Hepatocyte (in vitro differentiated cells): Measurements from ENCODE around the gene CCL17. TPM values are rescaled to one million over a fixed set of nuclear protein-coding genes. Genes with fewer than 3 reads are reported as not detected.

Experiments used
- DNase-seq: peaks from one replicate; pipeline ENCODE4 v3.0.0-alpha.2; 2016; ENCODE audit warnings: low spot score
- H2AFZ ChIP-seq: fragments of 200-600 bp; sonication (generic); 2 replicates; pipeline ENCODE4 v1.6.0; 2016; ENCODE audit warnings: antibody characterized with exemption, mild to moderate bottlenecking
- H3K27ac ChIP-seq: fragments of 200-600 bp; sonication (generic); 2 replicates; pipeline ENCODE4 v1.5.1; 2016; ENCODE audit warnings: mild to moderate bottlenecking
- H3K27me3 ChIP-seq: fragments of 200-600 bp; sonication (generic); 2 replicates; pipeline ENCODE4 v1.6.1; 2016
- H3K36me3 ChIP-seq: fragments of 200-600 bp; sonication (generic); replicated peaks from 2 replicates; pipeline ENCODE4 v1.5.1; 2016; ENCODE audit warnings: low read depth; ENCODE audit not compliant: insufficient read depth
- H3K4me1 ChIP-seq: fragments of 200-600 bp; sonication (generic); 2 replicates; pipeline ENCODE4 v1.5.1; 2016; ENCODE audit warnings: mild to moderate bottlenecking, moderate library complexity; ENCODE audit not compliant: insufficient read depth
- H3K4me2 ChIP-seq: fragments of 200-600 bp; sonication (generic); 2 replicates; pipeline ENCODE4 v1.6.0; 2016
- H3K4me3 ChIP-seq: fragments of 200-600 bp; sonication (generic); 2 replicates; pipeline ENCODE4 v1.5.1; 2016; ENCODE audit warnings: mild to moderate bottlenecking
- H3K79me2 ChIP-seq: fragments of 200-600 bp; sonication (generic); 2 replicates; pipeline ENCODE4 v1.6.0; 2017; ENCODE audit warnings: mild to moderate bottlenecking
- H3K9me2 ChIP-seq: fragments of 200-600 bp; sonication (generic); replicated peaks from 2 replicates; pipeline ENCODE4 v1.6.0; 2017; ENCODE audit warnings: mild to moderate bottlenecking; ENCODE audit not compliant: insufficient read depth
- H3K9me3 ChIP-seq: fragments of 200-600 bp; sonication (generic); 2 replicates; pipeline ENCODE4 v1.5.1; 2016; ENCODE audit warnings: low read depth, mild to moderate bottlenecking
- H4K20me1 ChIP-seq: fragments of 200-600 bp; sonication (generic); 2 replicates; pipeline ENCODE4 v1.6.0; 2016; ENCODE audit warnings: mild to moderate bottlenecking; ENCODE audit not compliant: insufficient read depth, poor library complexity, severe bottlenecking
- EZH2 ChIP-seq: fragments of 200-600 bp; sonication (generic); IDR thresholded peaks from 2 replicates; pipeline ENCODE4 v1.6.1; 2016; ENCODE audit warnings: antibody characterized with exemption, mild to moderate bottlenecking, borderline replicate concordance
- EZH2phosphoT487 ChIP-seq: fragments of 200-600 bp; sonication (generic); IDR thresholded peaks from one replicate; pipeline ENCODE4 v1.6.1; 2018; ENCODE audit warnings: antibody characterized with exemption, mild to moderate bottlenecking, low read depth, moderate library complexity; ENCODE audit not compliant: unreplicated experiment, severe bottlenecking
- whole genome bisulfite sequencing: methylation state at CpG from one replicate; pipeline ENCODE4 v1.1.6; 2016; ENCODE audit warnings: low lambda C conversion rate; ENCODE audit errors: missing lambda C conversion rate; 5-methylcytosine and 5-hydroxymethylcytosine counted together
- polyA plus RNA-seq: library from polyadenylated mRNA; unstranded; fragments of >200 nt; fragmentation: Nextera tagmentation; extraction: Ambion mirVana; gene quantifications from 2 replicates; pipeline ENCODE4 v1.2.1, GENCODE V29; 2016
- total RNA-seq: library from RNA; depleted of rRNA; stranded (reverse); fragments of >200 nt; gene quantifications from 2 replicates; pipeline ENCODE4 v1.2.3, GENCODE V29; 2014
- TF ChIP-seq, protein P1 (sequence below): fragments of 200-600 bp; sonication (generic); IDR thresholded peaks from 2 replicates; pipeline ENCODE4 v1.5.1; 2016; ENCODE audit warnings: antibody characterized with exemption, mild to moderate bottlenecking; ENCODE audit not compliant: poor library complexity

The CCL17 gene
- total and polyA plus RNA-seq, 2 experiments from 2014 or later = not detected

DNA sequence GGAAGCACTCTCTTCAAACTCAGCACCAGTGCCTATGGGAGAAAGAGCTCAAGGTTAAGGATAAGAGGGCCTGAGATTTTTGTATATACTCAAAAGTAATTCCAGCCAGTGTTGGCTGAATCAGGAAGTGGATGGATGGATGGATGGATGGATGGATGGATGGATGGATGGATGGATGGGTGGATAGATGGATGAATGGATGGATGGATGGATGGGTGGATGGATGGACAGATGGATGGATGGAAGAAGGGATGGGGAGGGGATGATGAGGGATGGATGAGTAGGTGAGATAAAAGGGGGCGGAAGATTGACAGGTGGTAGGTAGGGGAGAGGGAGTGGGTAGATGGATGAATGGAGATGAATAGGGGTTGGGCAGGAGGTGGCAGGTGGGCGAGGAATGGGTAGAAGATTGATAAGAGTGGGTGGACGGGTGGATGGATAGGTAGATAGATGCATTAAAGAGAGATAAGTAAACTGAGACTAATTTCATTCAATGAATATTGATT is 28.2 kb upstream of the CCL17 start:
- DNase-seq = no peak
- H3K4me3 ChIP-seq = no peak overlapping the region
- no peak overlapping the region for H3K27ac ChIP-seq
- no peaks in the 10 kb centered on the region for H3K36me3 ChIP-seq
- no peak overlapping the region for H3K4me2 ChIP-seq
- H3K79me2 ChIP-seq = no peaks in the 10 kb centered on the region
- H3K9me2 ChIP-seq = no peaks in the 10 kb centered on the region
- no peaks in the 10 kb centered on the region for H3K9me3 ChIP-seq
- H2AFZ ChIP-seq = no peak overlapping the region
- no peaks in the 10 kb centered on the region for H4K20me1 ChIP-seq
- H3K4me1 ChIP-seq = peaks cover 36% of the 10 kb centered on the region
- TF ChIP-seq EZH2phosphoT487 = no peak
- no peak for TF ChIP-seq EZH2
- TF ChIP-seq, protein P1, sequence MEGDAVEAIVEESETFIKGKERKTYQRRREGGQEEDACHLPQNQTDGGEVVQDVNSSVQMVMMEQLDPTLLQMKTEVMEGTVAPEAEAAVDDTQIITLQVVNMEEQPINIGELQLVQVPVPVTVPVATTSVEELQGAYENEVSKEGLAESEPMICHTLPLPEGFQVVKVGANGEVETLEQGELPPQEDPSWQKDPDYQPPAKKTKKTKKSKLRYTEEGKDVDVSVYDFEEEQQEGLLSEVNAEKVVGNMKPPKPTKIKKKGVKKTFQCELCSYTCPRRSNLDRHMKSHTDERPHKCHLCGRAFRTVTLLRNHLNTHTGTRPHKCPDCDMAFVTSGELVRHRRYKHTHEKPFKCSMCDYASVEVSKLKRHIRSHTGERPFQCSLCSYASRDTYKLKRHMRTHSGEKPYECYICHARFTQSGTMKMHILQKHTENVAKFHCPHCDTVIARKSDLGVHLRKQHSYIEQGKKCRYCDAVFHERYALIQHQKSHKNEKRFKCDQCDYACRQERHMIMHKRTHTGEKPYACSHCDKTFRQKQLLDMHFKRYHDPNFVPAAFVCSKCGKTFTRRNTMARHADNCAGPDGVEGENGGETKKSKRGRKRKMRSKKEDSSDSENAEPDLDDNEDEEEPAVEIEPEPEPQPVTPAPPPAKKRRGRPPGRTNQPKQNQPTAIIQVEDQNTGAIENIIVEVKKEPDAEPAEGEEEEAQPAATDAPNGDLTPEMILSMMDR = no peak
- 97% methylated on average over 3 of the region's 3 CpGs for WGBS
- H3K27me3 ChIP-seq = no peaks in the 10 kb centered on the region

DNA sequence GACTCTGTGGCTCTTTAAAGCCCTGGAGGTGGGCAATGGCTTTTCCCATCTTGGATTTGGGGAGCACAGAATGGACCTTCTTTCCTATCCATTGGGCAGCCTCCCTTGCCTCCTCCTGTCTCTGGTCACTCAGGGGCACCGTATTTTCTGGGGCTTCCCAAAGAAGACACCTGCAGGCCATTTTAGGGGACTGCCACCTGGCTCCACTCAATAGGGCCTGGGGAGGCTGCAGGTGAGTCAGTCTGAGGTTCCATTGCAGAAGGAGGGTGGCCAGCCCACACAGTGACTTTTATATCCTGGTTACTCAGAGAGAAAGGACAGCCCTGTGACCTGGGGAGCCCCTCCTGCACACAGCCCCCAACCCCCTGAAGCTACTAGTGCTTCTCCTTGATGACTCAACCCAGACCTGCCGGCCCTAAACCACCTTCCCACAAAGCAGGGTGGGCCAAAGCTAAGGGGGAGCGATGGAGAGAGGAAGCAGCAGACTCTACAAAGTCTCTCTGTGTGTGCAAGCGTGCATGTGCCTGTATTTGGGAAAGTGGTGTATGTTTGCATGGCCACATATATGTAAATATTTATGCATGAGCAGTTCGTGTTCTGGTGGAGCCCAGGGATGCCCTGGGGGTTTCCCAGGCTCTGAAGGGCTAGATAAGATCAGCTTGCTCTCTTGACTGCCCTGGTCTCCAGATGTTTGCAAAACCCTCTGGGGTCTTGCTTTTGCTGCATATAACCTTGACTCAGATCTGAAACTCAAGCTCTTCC is 27.3 kb upstream of the CCL17 start:
- Histone ChIP-seq H3K79me2 (no peaks in the 10 kb centered on the region), H3K27me3 (no peaks in the 10 kb centered on the region), H3K9me2 (no peaks in the 10 kb centered on the region), H3K27ac (peak overlapping the region; percentile 65), H4K20me1 (no peaks in the 10 kb centered on the region), H2AFZ (no peak overlapping the region), H3K4me1 (peaks cover 36% of the 10 kb centered on the region), H3K9me3 (no peaks in the 10 kb centered on the region), H3K36me3 (no peaks in the 10 kb centered on the region), H3K4me2 (peak overlapping the region; percentile 42), H3K4me3 (no peak overlapping the region)
- DNase-seq = peak; percentile 54
- 31% methylated on average over 5 of the region's 5 CpGs for WGBS
- TF ChIP-seq, protein P1 = no peak
- TF ChIP-seq EZH2 (no peak), EZH2phosphoT487 (no peak)

DNA sequence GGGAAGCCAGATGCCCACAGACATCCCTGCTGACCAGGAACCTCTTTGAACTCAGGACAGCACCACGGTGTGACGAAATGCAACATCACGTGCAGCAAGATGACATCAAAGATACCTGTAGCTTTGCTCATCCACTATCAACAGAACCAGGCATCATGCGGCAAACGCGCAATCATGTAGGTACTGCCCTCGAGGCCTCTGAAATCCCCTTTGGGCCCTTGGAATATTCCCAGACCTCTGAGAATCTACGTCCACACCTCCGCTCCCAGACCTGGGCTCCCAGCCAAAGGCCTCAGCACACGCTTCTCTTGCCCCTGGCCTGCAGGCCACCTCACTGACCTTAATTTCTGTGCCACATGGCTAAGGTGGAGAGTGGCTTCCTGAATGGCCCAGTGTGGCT is 25.0 kb upstream of the CCL17 start:
- Histone ChIP-seq H3K36me3 (no peaks in the 10 kb centered on the region), H2AFZ (no peak overlapping the region), H3K9me2 (no peaks in the 10 kb centered on the region), H3K79me2 (no peaks in the 10 kb centered on the region), H3K9me3 (no peaks in the 10 kb centered on the region), H3K4me3 (no peak overlapping the region), H3K4me1 (peaks cover 30% of the 10 kb centered on the region), H3K27ac (no peak overlapping the region), H4K20me1 (no peaks in the 10 kb centered on the region), H3K27me3 (no peaks in the 10 kb centered on the region), H3K4me2 (no peak overlapping the region)
- WGBS = 94% methylated on average over 10 of the region's 10 CpGs
- DNase-seq = no peak
- TF ChIP-seq, protein P1 = no peak
- TF ChIP-seq EZH2 (no peak), EZH2phosphoT487 (no peak)
